Endothelial cell of umbilical vein (primary cell): ENCODE data around the gene BRINP2. TPM values are rescaled to one million over a fixed set of nuclear protein-coding genes. Genes with fewer than 3 reads are reported as not detected.
A peak's percentile ranks its signal among the peaks of the same experiment; 100 is the strongest.

Experiments
- BruUV-seq: library from RNA; stranded (reverse); fragments of 400-500 nt; replicated peaks from 2 replicates; lab custom pipeline; 2021; lab: Mats Ljungman, UMichigan
- CTCF ChIA-PET: fragments of 300-600, 350-600 bp; sonication (Branson Sonifier 250); formaldehyde crosslinking; loops from one replicate; lab custom pipeline; 2021; ENCODE audit warnings: antibody characterized with exemption, inconsistent platforms; lab: Charles Lee
- POLR2A ChIA-PET: fragments of 300-600, 350-600 bp; sonication (Branson Sonifier 250); formaldehyde crosslinking; loops from one replicate; lab custom pipeline; 2021; ENCODE audit warnings: antibody characterized with exemption, inconsistent platforms; lab: Charles Lee
- DNase-seq: peaks from one replicate; pipeline ENCODE4 v3.0.0-alpha.2; 2011; ENCODE audit warnings: low read depth, low spot score
- FAIRE-seq: peaks from 2 replicates; lab custom pipeline; 2011; peaks lifted over from hg19 to GRCh38; lab: Jason Lieb, UNC
- H2AFZ ChIP-seq: 2 replicates; pipeline ENCODE4 v1.6.0; 2012; ENCODE audit warnings: low read depth, low read length, control low read depth, inconsistent platforms
- H3K27ac ChIP-seq: 2 replicates; pipeline ENCODE4 v1.5.1; 2011; ENCODE audit warnings: low read depth, mild to moderate bottlenecking, control low read depth, low read length, moderate library complexity; ENCODE audit not compliant: insufficient read depth
- H3K27me3 ChIP-seq, 2 experiments: 2 replicates each; pipeline versions ENCODE4 v1.6.0 to v1.6.1; 2011; ENCODE audit warnings: low read length in 2 of 2, mixed read lengths in 1 of 2; ENCODE audit not compliant: control insufficient read depth in 2 of 2, insufficient read depth in 2 of 2
- H3K36me3 ChIP-seq, 2 experiments: 2 replicates in 1 of 2; 3 replicates in 1 of 2; pipeline ENCODE4 v1.5.1; 2011; ENCODE audit warnings: low read length in 2 of 2, mild to moderate bottlenecking in 1 of 2, moderate library complexity in 1 of 2; ENCODE audit not compliant: control insufficient read depth in 2 of 2, insufficient read depth in 2 of 2; ENCODE audit errors: extremely low read depth in 1 of 2
- H3K4me1 ChIP-seq: 3 replicates; pipeline ENCODE4 v1.5.1; 2011; ENCODE audit warnings: mild to moderate bottlenecking, low read length; ENCODE audit not compliant: control insufficient read depth, insufficient read depth; ENCODE audit errors: extremely low read depth
- H3K4me2 ChIP-seq: 2 replicates; pipeline ENCODE4 v1.6.1; 2011; ENCODE audit warnings: low read length, control low read depth, mixed read lengths; ENCODE audit not compliant: insufficient read depth
- H3K4me3 ChIP-seq, 3 experiments: fragments of 200-600 bp in 1 of 3; sonication (generic), shearing (Covaris generic) in 1 of 3; replicated peaks in 1 of 3; 2 replicates each; pipeline ENCODE4 v1.5.1; 2011 to 2016; ENCODE audit warnings: control low read depth in 3 of 3, low read length in 3 of 3, mild to moderate bottlenecking in 2 of 3, inconsistent platforms in 1 of 3, low read depth in 1 of 3, moderate library complexity in 1 of 3; ENCODE audit not compliant: insufficient read depth in 1 of 3
- H3K79me2 ChIP-seq: 2 replicates; pipeline ENCODE4 v1.6.0; 2012; ENCODE audit warnings: low read length, inconsistent platforms; ENCODE audit not compliant: control insufficient read depth, insufficient read depth
- H3K9ac ChIP-seq: replicated peaks from 2 replicates; pipeline ENCODE3; 2011; ENCODE audit warnings: low read length, control low read depth; ENCODE audit not compliant: insufficient read depth; ENCODE audit errors: extremely low read depth
- H3K9me1 ChIP-seq: replicated peaks from 3 replicates; pipeline ENCODE4 v1.6.0; 2011; ENCODE audit warnings: mild to moderate bottlenecking, low read length; ENCODE audit not compliant: control insufficient read depth, insufficient read depth; ENCODE audit errors: extremely low read depth
- H3K9me3 ChIP-seq: replicated peaks from 2 replicates; pipeline ENCODE4 v1.5.1; 2012; ENCODE audit warnings: low read length, inconsistent platforms; ENCODE audit not compliant: control insufficient read depth, insufficient read depth
- H4K20me1 ChIP-seq: replicated peaks from 2 replicates; pipeline ENCODE3; 2011; ENCODE audit warnings: mild to moderate bottlenecking, low read length; ENCODE audit not compliant: control insufficient read depth, insufficient read depth; ENCODE audit errors: extremely low read depth
- CTCF ChIP-seq, 2 donors: IDR thresholded peaks; 1 replicate in 1 of 2; 2 replicates in 1 of 2; pipeline ENCODE4 v1.5.1; 2011; ENCODE audit warnings: low read length in 2 of 2, mild to moderate bottlenecking in 2 of 2, moderate library complexity in 2 of 2, control low read depth in 1 of 2, inconsistent platforms in 1 of 2, low read depth in 1 of 2; ENCODE audit not compliant: insufficient read depth in 1 of 2; ENCODE audit errors: extremely low read depth in 1 of 2
- FOS ChIP-seq: IDR thresholded peaks from 2 replicates; pipeline ENCODE4 v1.6.1; 2011; ENCODE audit warnings: mild to moderate bottlenecking, low read length, moderate library complexity, borderline replicate concordance; ENCODE audit not compliant: insufficient read depth
- JUN ChIP-seq: IDR thresholded peaks from 2 replicates; pipeline ENCODE4 v1.6.1; 2011; ENCODE audit warnings: borderline replicate concordance, low read depth; ENCODE audit not compliant: insufficient read length, insufficient read depth
- MAX ChIP-seq: IDR thresholded peaks from 2 replicates; pipeline ENCODE4 v1.6.1; 2011; ENCODE audit not compliant: insufficient read depth, insufficient read length
- POLR2AphosphoS5 ChIP-seq: IDR thresholded peaks from 2 replicates; pipeline ENCODE4 v1.6.1; 2012; ENCODE audit warnings: low read depth, mild to moderate bottlenecking, control low read depth, low read length, moderate library complexity; ENCODE audit not compliant: insufficient read depth
- dilution Hi-C: fragments of 300-500 bp; cut with MboI; formaldehyde crosslinking; loops from one replicate; pipeline ENCODE4 v1.15.0; 2019; ENCODE audit warnings: low sequenced_read_pairs; ENCODE audit not compliant: extremely low pct_ligation_motif_present
- intact Hi-C: fragments of 100-400 bp; cut with micrococcal nuclease; formaldehyde crosslinking; loops from one replicate; pipeline ENCODE4 v1.10.0; 2022
- polyA plus RNA-seq, 4 experiments: library from polyadenylated mRNA; depleted of rRNA in 3 of 4; stranded (reverse) in 3 of 4; unstranded in 1 of 4; fragments of >200 nt; gene quantifications; 2 replicates each; pipeline versions ENCODE4 v1.2.1 to v1.2.3, GENCODE V29; 2011 to 2012; ENCODE audit warnings: missing spikeins in 1 of 4
- total RNA-seq: library from RNA; stranded (reverse); gene quantifications from 2 replicates; pipeline ENCODE4 v1.2.3, GENCODE V29; 2021

Gene BRINP2
- total and polyA plus RNA-seq, 2 donors (not counting 3 experiments of a cell fraction or from before 2014, with no cell fraction given), result not detected

GRCh38 chr1:177307771-177308170 is 137.0 kb downstream of the BRINP2 start:
- H3K9me3 ChIP-seq, result no peaks in the 10 kb centered on the region
- no peaks in the 10 kb centered on the region for H3K79me2 ChIP-seq
- no peak overlapping the region for H3K4me3 ChIP-seq
- H2AFZ ChIP-seq, result no peak overlapping the region
- no peaks in the 10 kb centered on the region for H3K4me1 ChIP-seq
- no peaks in the 10 kb centered on the region for H3K27me3 ChIP-seq
- H3K27ac ChIP-seq, result no peak overlapping the region
- ChIA-PET CTCF (no interaction called here), POLR2A (no interaction called here)
- no peak for DNase-seq
- BruUV-seq, result no TSS peak
- H3K36me3 ChIP-seq, result no peaks in the 10 kb centered on the region
- no peak for TF ChIP-seq CTCF (IDR thresholded peaks at IDR 0.05; ENCODE audit: extremely low read depth in 1 of 2, insufficient read depth in 1 of 2, low read depth in 1 of 2, low read length in 2 of 2)
- TF ChIP-seq FOS, result peak; percentile 29
- H3K4me2 ChIP-seq, result no peak overlapping the region
- no peak overlapping the region for H3K9ac ChIP-seq
- dilution Hi-C loops, result no loop called here
- H3K9me1 ChIP-seq, result no peaks in the 10 kb centered on the region
- no peaks in the 10 kb centered on the region for H4K20me1 ChIP-seq
- no peak for FAIRE-seq
- intact Hi-C loops, result no loop called here

GRCh38 chr1:177309880-177310279 is 139.1 kb downstream of the BRINP2 start:
- CTCF ChIA-PET, result no interaction called here
- FAIRE-seq, result no peak

More at GRCh38 chr1:177309880-177310279, 139.1 kb downstream of the BRINP2 start:
- Histone ChIP-seq H3K27me3 (no peaks in the 10 kb centered on the region), H2AFZ (no peak overlapping the region), H3K4me2 (no peak overlapping the region), H3K27ac (no peak overlapping the region), H3K9me1 (no peaks in the 10 kb centered on the region), H3K9ac (no peak overlapping the region), H4K20me1 (no peaks in the 10 kb centered on the region), H3K36me3 (no peaks in the 10 kb centered on the region), H3K9me3 (no peaks in the 10 kb centered on the region), H3K79me2 (no peaks in the 10 kb centered on the region), H3K4me3 (no peak overlapping the region), H3K4me1 (no peaks in the 10 kb centered on the region)
- dilution Hi-C loops, result no loop called here
- DNase-seq, result no peak
- no TSS peak for BruUV-seq
- intact Hi-C loops, result no loop called here
- TF ChIP-seq JUN (no peak), POLR2AphosphoS5 (no peak), MAX (no peak)
- POLR2A ChIA-PET, result no interaction called here
